Heart right ventricle (tissue), 16 donors: ENCODE measurements around the gene APOBEC2. TPM values are rescaled to one million over a fixed set of nuclear protein-coding genes. Genes with fewer than 3 reads are reported as not detected.
A peak's percentile ranks its signal among the peaks of the same experiment; 100 is the strongest.

Experiments
- ATAC-seq, 8 donors: fragments of 200-7000 bp; cut with Tn5 transposase; one replicate each; pipeline ENCODE4 v1.9.1; 2020; ENCODE audit warnings: mild to moderate bottlenecking in 8 of 8, moderate library complexity in 8 of 8, moderate number of reproducible peaks in 1 of 8
- DNase-seq, 2 donors: peaks; one replicate each; pipeline ENCODE4 v3.0.0-alpha.2; 2020
- H3K27ac ChIP-seq, 10 donors: fragments of 200-600 bp; sonication (generic) in 2 of 10; one replicate each; pipeline versions ENCODE4 v1.5.0 to v1.8.0; 2020 to 2022; ENCODE audit warnings: mild to moderate bottlenecking in 3 of 10
- H3K27me3 ChIP-seq, 7 donors: fragments of 200-600 bp; one replicate each; pipeline ENCODE4 v1.8.0; 2021 to 2022; ENCODE audit warnings: mild to moderate bottlenecking in 2 of 7
- H3K36me3 ChIP-seq, 9 donors: fragments of 200-600 bp; sonication (generic) in 1 of 9; one replicate each; pipeline versions ENCODE4 v1.5.0 to v1.8.0; 2020 to 2022; ENCODE audit warnings: mild to moderate bottlenecking in 2 of 9
- H3K4me1 ChIP-seq, 9 donors: fragments of 200-600 bp; sonication (generic) in 1 of 9; one replicate each; pipeline versions ENCODE4 v1.5.0 to v1.8.0; 2020 to 2022; ENCODE audit warnings: mild to moderate bottlenecking in 4 of 9
- H3K4me3 ChIP-seq, 10 donors: fragments of 200-600 bp; sonication (generic) in 2 of 10; one replicate each; pipeline versions ENCODE4 v1.5.0 to v1.8.0; 2020 to 2022; ENCODE audit warnings: mild to moderate bottlenecking in 7 of 10, moderate library complexity in 2 of 10
- H3K9me3 ChIP-seq, 11 donors: fragments of 200-600 bp in 10 of 11; sonication (generic) in 2 of 11; one replicate each; pipeline versions ENCODE4 v1.5.0 to v1.8.0; 2013 to 2022; ENCODE audit warnings: mild to moderate bottlenecking in 2 of 11, control low read depth in 1 of 11, moderate library complexity in 1 of 11
- CTCF ChIP-seq, 9 donors: fragments of 200-600 bp; sonication (generic) in 2 of 9; IDR thresholded peaks; one replicate each; pipeline versions ENCODE4 v1.5.0 to v1.8.0; 2021 to 2022; ENCODE audit warnings: antibody characterized with exemption in 9 of 9, mild to moderate bottlenecking in 5 of 9, moderate library complexity in 1 of 9
- WGBS, 2 donors: extraction: QIAGEN DNeasy Blood & Tissue Kit; methylation state at CpG; one replicate each; pipeline ENCODE4 v1.1.7; 2013; ENCODE audit warnings: inconsistent platforms in 1 of 2; 5-methylcytosine and 5-hydroxymethylcytosine counted together
- intact Hi-C, 10 donors: fragments of 100-400 bp; cut with DNase I; formaldehyde crosslinking; loops; one replicate each; pipeline versions ENCODE4 v1.11.1 to v1.14.2; 2022
- polyA plus RNA-seq, 2 donors: library from polyadenylated mRNA; stranded (reverse); fragments of 200-250 nt; gene quantifications; one replicate each; pipeline ENCODE4 v1.2.3, GENCODE V29; 2013
- total RNA-seq, 10 donors: library from RNA; stranded (reverse); fragmentation: NEBNext Ultra II Directional in 3 of 10; extraction: Animal tissue kit (Norgen Biotek cat#: 25700) in 3 of 10; gene quantifications; one replicate each; pipeline versions ENCODE4 v1.2.1 to v1.2.4, GENCODE V29; 2021 to 2023
- donor health status: Arrhythmogenic right ventricular cardiomyopathy.
- donor health status: ischemic (EF 13 %, LVEDD 7.1; RV severe dilation, severe dysfunction).
- donor health status: healthy with polysubstance abuse.
- donor health status: DM: no; HTN: yes; CAD: no.
- donor health status: DM: no; HTN: no; CAD: no.
- donor health status: ischemic (EF 25% LVEDD 6.9; RV normal size, moderate dysfunction).
- donor health status: ischemic (EF 25% LVEDD 5.7; RV mildly dilated, moderate dysfunction).
- donor health status: healthy.
- donor health status: DM: yes; HTN: yes; CAD: no.
- donor health status: Ischemic cardiomyopathy.
- donor health status: ischemic (EF 35%, LVEDD 5.7; RV mildly dilated, moderate dysfunction).
- donor health status: nonischemic (EF 11% LVEDD 7.7; RV severe dilation, severe dysfunction).
- donor health status: DM: yes; HTN: yes; CAD: no.
- donor health status: PGD.
- donor health status: ischemic (EF 29% LVEDD 5.4; RV normal size, mild dysfunction).
- donor health status: nonischemic (EF 23%, LVEDD 6.1; RV moderate dilation, normal function).

APOBEC2 gene
- total and polyA plus RNA-seq, 12 donors: 79.0 to 307 (median 218) TPM

GRCh38 chr6:41083072-41083471 is 30.1 kb downstream of the APOBEC2 start:
- no peaks in the 10 kb centered on the region for H3K9me3 ChIP-seq
- peaks cover 0 to 96% (median 45%) of the 10 kb centered on the region in 9 donors for H3K36me3 ChIP-seq
- DNase-seq (no peak), ATAC-seq (no peak)
- peaks cover 0 to 18% (median 0%) of the 10 kb centered on the region in 9 donors for H3K4me1 ChIP-seq
- H3K27ac ChIP-seq: no peak overlapping the region
- TF ChIP-seq CTCF (IDR thresholded peaks at IDR 0.05): no peak
- intact Hi-C loops: no loop called here
- H3K27me3 ChIP-seq: no peaks in the 10 kb centered on the region
- no peak overlapping the region for H3K4me3 ChIP-seq

- DNase-seq: no peak
- H3K9me3 ChIP-seq: no peaks in the 10 kb centered on the region
- intact Hi-C loops: no loop called here
- no peak overlapping the region for H3K4me3 ChIP-seq
- no peak overlapping the region for H3K27ac ChIP-seq
- peaks cover 0 to 100% (median 50%) of the 10 kb centered on the region in 9 donors for H3K36me3 ChIP-seq
- H3K27me3 ChIP-seq: no peaks in the 10 kb centered on the region
- no peak for ATAC-seq
- TF ChIP-seq CTCF (IDR thresholded peaks at IDR 0.05): no peak
- H3K4me1 ChIP-seq: peaks cover 0 to 12% (median 0%) of the 10 kb centered on the region in 9 donors
These were observed 32.2 kb downstream of the APOBEC2 start for GRCh38 chr6:41085182-41085581.

GRCh38 chr6:41088451-41088850 is 35.4 kb downstream of the APOBEC2 start:
- no peak for ATAC-seq
- no peaks in the 10 kb centered on the region for H3K9me3 ChIP-seq
- no peaks in the 10 kb centered on the region for H3K27me3 ChIP-seq
- H3K36me3 ChIP-seq: peaks cover 2 to 100% (median 50%) of the 10 kb centered on the region in 9 donors
- TF ChIP-seq CTCF (IDR thresholded peaks at IDR 0.05): no peak
- H3K4me1 ChIP-seq: peaks cover 0 to 11% (median 0%) of the 10 kb centered on the region in 9 donors
- H3K4me3 ChIP-seq: no peak overlapping the region
- WGBS, 2 donors: 93 to 94% methylated on average over 4 of the region's 4 CpGs
- no peak for DNase-seq
- intact Hi-C loops: no loop called here
- H3K27ac ChIP-seq: no peak overlapping the region

GRCh38 chr6:41090841-41091761 is 38.1 kb downstream of the APOBEC2 start:
- 27 to 40% methylated on average over 1 of the region's 1 CpG for WGBS, 2 donors
- H3K4me1 ChIP-seq: peaks cover 0 to 11% (median 0%) of the 10 kb centered on the region in 9 donors
- TF ChIP-seq CTCF (IDR thresholded peaks at IDR 0.05): no peak
- no peak overlapping the region for H3K4me3 ChIP-seq
- H3K27ac ChIP-seq: peak overlapping the region in 1 of 10 donors; percentile 1
- intact Hi-C loops: loop anchor here in 8 of 10 donors (5.0 to 10.0 kb wide), 2 partner anchors 224 to 226 kb away; no protein-coding TSS in a partner anchor
- peaks cover 0 to 100% (median 56%) of the 10 kb centered on the region in 9 donors for H3K36me3 ChIP-seq
- DNase-seq: no peak
- peak in 1 of 8 donors; percentile 29 for ATAC-seq
- no peaks in the 10 kb centered on the region for H3K9me3 ChIP-seq
- H3K27me3 ChIP-seq: no peaks in the 10 kb centered on the region
